ENCODE measurements around the gene CMYA5.
"Not testable (repeated sequence)": the region's sequence is repeated elsewhere in the genome, so short reads cannot be mapped to it uniquely, and the experiment has no call there.

CMYA5 gene

GRCh38 chr5:79703381-79703645, 13.7 kb downstream of the CMYA5 start:
- no peak for DNase-seq (ENCODE audit: low read depth)
- H3K27me3 ChIP-seq (replicated peaks; ENCODE audit: control insufficient read depth, insufficient read depth, low read length): no peaks in the 10 kb centered on the region
- H3K36me3 ChIP-seq (ENCODE audit: control insufficient read depth, insufficient read depth, low read length, severe bottlenecking): no peaks in the 10 kb centered on the region
- no peak overlapping the region for H3K9ac ChIP-seq (ENCODE audit: low read length)
- H3K9me3 ChIP-seq (ENCODE audit: control insufficient read depth, low read length): no peaks in the 10 kb centered on the region
- no peak overlapping the region for H3K4me3 ChIP-seq (ENCODE audit: low read length)
- peaks cover 23% of the 10 kb centered on the region for H3K4me1 ChIP-seq (ENCODE audit: control insufficient read depth, insufficient read depth, low read length)

GRCh38 chr5:79704553-79704952, 14.9 kb downstream of the CMYA5 start:
- no peak for DNase-seq (ENCODE audit: low read depth)
- Histone ChIP-seq H3K4me1 (ENCODE audit: control insufficient read depth, insufficient read depth, low read length) (peaks cover 19% of the 10 kb centered on the region), H3K27me3 (replicated peaks; ENCODE audit: control insufficient read depth, insufficient read depth, low read length) (no peaks in the 10 kb centered on the region), H3K9me3 (ENCODE audit: control insufficient read depth, low read length) (no peaks in the 10 kb centered on the region), H3K36me3 (ENCODE audit: control insufficient read depth, insufficient read depth, low read length, severe bottlenecking) (no peaks in the 10 kb centered on the region), H3K4me3 (ENCODE audit: low read length) (no peak overlapping the region), H3K9ac (ENCODE audit: low read length) (no peak overlapping the region)

DNA sequence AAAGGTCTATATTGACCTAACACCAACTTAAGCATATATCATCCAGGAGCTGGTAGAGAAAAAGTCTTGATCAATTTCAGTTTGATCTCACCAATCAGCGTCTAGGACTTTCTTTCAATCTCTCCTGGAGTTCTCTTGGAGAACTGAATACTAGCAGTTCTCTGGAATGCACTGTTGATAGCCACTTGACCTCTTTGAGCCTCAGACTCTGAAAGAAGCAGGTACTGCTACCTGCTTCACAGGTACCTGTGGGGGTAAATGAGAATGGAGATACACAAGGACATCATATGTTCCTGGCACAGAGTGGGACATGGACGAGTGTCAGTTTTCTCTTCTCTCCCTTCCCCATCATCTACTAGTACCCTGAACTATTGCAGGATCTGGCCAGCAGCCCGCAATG, 16.0 kb downstream of the CMYA5 start:
- Histone ChIP-seq H3K4me3 (ENCODE audit: low read length) (no peak overlapping the region), H3K9me3 (ENCODE audit: control insufficient read depth, low read length) (no peaks in the 10 kb centered on the region), H3K27me3 (replicated peaks; ENCODE audit: control insufficient read depth, insufficient read depth, low read length) (no peaks in the 10 kb centered on the region), H3K4me1 (ENCODE audit: control insufficient read depth, insufficient read depth, low read length) (peaks cover 13% of the 10 kb centered on the region), H3K36me3 (ENCODE audit: control insufficient read depth, insufficient read depth, low read length, severe bottlenecking) (no peaks in the 10 kb centered on the region), H3K9ac (ENCODE audit: low read length) (no peak overlapping the region)
- no peak for DNase-seq (ENCODE audit: low read depth)

DNA sequence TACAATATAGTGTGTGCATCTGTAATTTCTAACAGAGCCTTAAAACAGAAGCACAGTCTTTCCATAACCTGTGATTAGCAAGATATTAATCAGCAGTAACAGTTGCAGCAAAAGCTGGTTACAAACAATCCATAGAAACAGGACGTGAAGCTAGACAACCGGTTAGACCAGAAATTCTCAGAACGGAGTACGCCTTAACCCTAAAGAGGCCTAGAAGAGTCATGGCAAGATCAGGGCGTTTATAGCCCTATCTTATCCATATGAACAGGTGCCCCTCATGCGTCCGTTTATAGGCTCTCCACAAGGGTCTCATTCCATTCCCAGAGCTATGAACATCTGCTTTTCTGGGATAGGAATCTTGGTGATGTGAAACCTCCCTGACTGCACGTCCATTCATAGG, 16.7 kb downstream of the CMYA5 start:
- not testable (repeated sequence) for H3K27me3 ChIP-seq (replicated peaks; ENCODE audit: control insufficient read depth, insufficient read depth, low read length); H3K4me3 ChIP-seq (ENCODE audit: low read length); H3K36me3 ChIP-seq (ENCODE audit: control insufficient read depth, insufficient read depth, low read length, severe bottlenecking); H3K9ac ChIP-seq (ENCODE audit: low read length); DNase-seq (ENCODE audit: low read depth); H3K9me3 ChIP-seq (ENCODE audit: control insufficient read depth, low read length)
- H3K4me1 ChIP-seq (ENCODE audit: control insufficient read depth, insufficient read depth, low read length): peaks cover 13% of the 10 kb centered on the region

- H3K27me3 ChIP-seq (replicated peaks; ENCODE audit: control insufficient read depth, insufficient read depth, low read length): no peaks in the 10 kb centered on the region
- H3K9ac ChIP-seq (ENCODE audit: low read length): no peak overlapping the region
- H3K9me3 ChIP-seq (ENCODE audit: control insufficient read depth, low read length): no peaks in the 10 kb centered on the region
- no peaks in the 10 kb centered on the region for H3K36me3 ChIP-seq (ENCODE audit: control insufficient read depth, insufficient read depth, low read length, severe bottlenecking)
- DNase-seq (ENCODE audit: low read depth): no peak
- H3K4me1 ChIP-seq (ENCODE audit: control insufficient read depth, insufficient read depth, low read length): peaks cover 7% of the 10 kb centered on the region
- H3K4me3 ChIP-seq (ENCODE audit: low read length): no peak overlapping the region
Measured at GRCh38 chr5:79707535-79707934, 17.9 kb downstream of the CMYA5 start.

GRCh38 chr5:79712741-79713140, 23.1 kb downstream of the CMYA5 start:
- no peaks in the 10 kb centered on the region for H3K4me1 ChIP-seq (ENCODE audit: control insufficient read depth, insufficient read depth, low read length)
- no peak for DNase-seq (ENCODE audit: low read depth)
- H3K27me3 ChIP-seq (replicated peaks; ENCODE audit: control insufficient read depth, insufficient read depth, low read length): no peaks in the 10 kb centered on the region
- no peak overlapping the region for H3K4me3 ChIP-seq (ENCODE audit: low read length)
- no peak overlapping the region for H3K9ac ChIP-seq (ENCODE audit: low read length)
- no peaks in the 10 kb centered on the region for H3K9me3 ChIP-seq (ENCODE audit: control insufficient read depth, low read length)
- no peaks in the 10 kb centered on the region for H3K36me3 ChIP-seq (ENCODE audit: control insufficient read depth, insufficient read depth, low read length, severe bottlenecking)

DNA sequence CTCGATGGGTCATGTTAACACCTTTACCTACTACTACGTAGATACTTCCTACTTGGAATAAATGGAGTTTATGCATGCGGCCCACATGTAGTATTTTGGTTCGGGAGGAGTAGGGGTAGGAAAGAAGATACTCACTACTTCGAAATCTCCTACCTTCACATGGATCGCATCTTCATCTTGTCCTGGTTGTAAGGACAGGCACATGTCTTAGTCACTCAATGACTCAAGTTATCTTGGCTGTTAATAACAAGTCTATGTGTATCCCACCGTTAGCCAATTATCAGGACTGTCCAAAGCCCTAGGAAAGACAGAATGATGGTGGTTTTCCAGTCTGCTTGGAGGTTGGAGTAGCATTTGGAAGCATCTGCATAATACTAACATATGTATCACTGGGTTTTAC, 24.1 kb downstream of the CMYA5 start:
- no peak overlapping the region for H3K9ac ChIP-seq (ENCODE audit: low read length)
- no peaks in the 10 kb centered on the region for H3K4me1 ChIP-seq (ENCODE audit: control insufficient read depth, insufficient read depth, low read length)
- H3K36me3 ChIP-seq (ENCODE audit: control insufficient read depth, insufficient read depth, low read length, severe bottlenecking): no peaks in the 10 kb centered on the region
- no peaks in the 10 kb centered on the region for H3K27me3 ChIP-seq (replicated peaks; ENCODE audit: control insufficient read depth, insufficient read depth, low read length)
- DNase-seq (ENCODE audit: low read depth): no peak
- H3K4me3 ChIP-seq (ENCODE audit: low read length): no peak overlapping the region
- H3K9me3 ChIP-seq (ENCODE audit: control insufficient read depth, low read length): peaks cover under 1% of the 10 kb centered on the region

DNA sequence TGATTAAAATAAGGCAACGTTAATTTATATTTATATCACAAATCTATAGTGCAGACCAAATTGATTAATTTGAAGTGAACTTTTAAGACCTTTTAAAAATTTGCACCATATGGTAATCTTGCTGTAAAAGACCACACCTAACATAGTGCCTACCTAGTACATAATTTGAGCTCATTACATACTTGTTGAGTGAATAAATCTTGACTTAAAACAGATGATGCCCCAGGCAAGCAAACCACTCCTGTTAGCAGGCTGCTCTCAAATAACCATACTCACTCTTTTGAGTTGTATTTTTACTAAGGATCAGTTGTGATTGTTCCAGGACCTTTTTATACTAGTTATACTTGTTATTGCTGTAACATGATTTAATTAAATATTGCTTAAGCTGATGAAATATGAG, 27.2 kb downstream of the CMYA5 start:
- H3K36me3 ChIP-seq (ENCODE audit: control insufficient read depth, insufficient read depth, low read length, severe bottlenecking): no peaks in the 10 kb centered on the region
- H3K4me1 ChIP-seq (ENCODE audit: control insufficient read depth, insufficient read depth, low read length): no peaks in the 10 kb centered on the region
- no peaks in the 10 kb centered on the region for H3K27me3 ChIP-seq (replicated peaks; ENCODE audit: control insufficient read depth, insufficient read depth, low read length)
- no peak overlapping the region for H3K4me3 ChIP-seq (ENCODE audit: low read length)
- no peak overlapping the region for H3K9ac ChIP-seq (ENCODE audit: low read length)
- DNase-seq (ENCODE audit: low read depth): peak; percentile 44
- H3K9me3 ChIP-seq (ENCODE audit: control insufficient read depth, low read length): peaks cover 26% of the 10 kb centered on the region

DNA sequence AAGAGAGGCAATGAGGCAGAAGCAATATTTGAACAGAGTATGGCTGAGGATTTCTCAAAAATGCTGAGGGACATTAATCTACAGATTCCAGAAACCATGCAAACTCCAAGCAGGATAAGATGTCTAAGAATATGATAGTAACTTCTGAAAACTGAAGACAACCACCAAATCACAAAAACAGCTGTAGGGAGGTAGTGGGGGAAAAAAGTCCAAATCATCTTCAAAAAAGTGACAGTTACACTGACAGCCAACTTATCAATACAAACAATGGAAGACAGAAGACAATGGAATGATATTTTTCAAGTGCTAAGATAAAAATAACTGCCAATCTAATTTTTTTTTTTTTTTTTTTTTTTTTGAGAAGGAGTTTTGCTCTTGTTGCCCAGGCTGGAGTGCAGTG, 30.5 kb downstream of the CMYA5 start:
- Histone ChIP-seq H3K9ac (ENCODE audit: low read length) (no peak overlapping the region), H3K4me1 (ENCODE audit: control insufficient read depth, insufficient read depth, low read length) (no peaks in the 10 kb centered on the region), H3K9me3 (ENCODE audit: control insufficient read depth, low read length) (peaks cover 26% of the 10 kb centered on the region), H3K27me3 (replicated peaks; ENCODE audit: control insufficient read depth, insufficient read depth, low read length) (no peaks in the 10 kb centered on the region), H3K36me3 (ENCODE audit: control insufficient read depth, insufficient read depth, low read length, severe bottlenecking) (no peaks in the 10 kb centered on the region), H3K4me3 (ENCODE audit: low read length) (peak overlapping the region; percentile 26)
- DNase-seq (ENCODE audit: low read depth): no peak

GRCh38 chr5:79727451-79728355, 38.1 kb downstream of the CMYA5 start:
- Histone ChIP-seq H3K4me3 (ENCODE audit: low read length) (no peak overlapping the region), H3K36me3 (ENCODE audit: control insufficient read depth, insufficient read depth, low read length, severe bottlenecking) (peaks cover 19% of the 10 kb centered on the region), H3K27me3 (replicated peaks; ENCODE audit: control insufficient read depth, insufficient read depth, low read length) (peaks cover 11% of the 10 kb centered on the region), H3K9ac (ENCODE audit: low read length) (no peak overlapping the region), H3K9me3 (ENCODE audit: control insufficient read depth, low read length) (no peaks in the 10 kb centered on the region), H3K4me1 (ENCODE audit: control insufficient read depth, insufficient read depth, low read length) (no peaks in the 10 kb centered on the region)
- DNase-seq (ENCODE audit: low read depth): no peak

- H3K4me1 ChIP-seq (ENCODE audit: control insufficient read depth, insufficient read depth, low read length): no peaks in the 10 kb centered on the region
- no peak overlapping the region for H3K4me3 ChIP-seq (ENCODE audit: low read length)
- no peak overlapping the region for H3K9ac ChIP-seq (ENCODE audit: low read length)
- H3K36me3 ChIP-seq (ENCODE audit: control insufficient read depth, insufficient read depth, low read length, severe bottlenecking): peaks cover 19% of the 10 kb centered on the region
- peak; percentile 2 for DNase-seq (ENCODE audit: low read depth)
- H3K27me3 ChIP-seq (replicated peaks; ENCODE audit: control insufficient read depth, insufficient read depth, low read length): peaks cover 11% of the 10 kb centered on the region
- no peaks in the 10 kb centered on the region for H3K9me3 ChIP-seq (ENCODE audit: control insufficient read depth, low read length)
Measured at GRCh38 chr5:79728396-79728795, 38.8 kb downstream of the CMYA5 start.

- Histone ChIP-seq H3K9ac (ENCODE audit: low read length) (no peak overlapping the region), H3K4me1 (ENCODE audit: control insufficient read depth, insufficient read depth, low read length) (no peaks in the 10 kb centered on the region), H3K27me3 (replicated peaks; ENCODE audit: control insufficient read depth, insufficient read depth, low read length) (peaks cover 11% of the 10 kb centered on the region), H3K4me3 (ENCODE audit: low read length) (no peak overlapping the region), H3K36me3 (ENCODE audit: control insufficient read depth, insufficient read depth, low read length, severe bottlenecking) (peaks cover 19% of the 10 kb centered on the region), H3K9me3 (ENCODE audit: control insufficient read depth, low read length) (no peaks in the 10 kb centered on the region)
- no peak for DNase-seq (ENCODE audit: low read depth)
Measured at GRCh38 chr5:79729679-79730078, 40.0 kb downstream of the CMYA5 start.

Data from adipocyte (in vitro differentiated cells).